Glutamatergic neuron (in vitro differentiated cells): ENCODE results near the gene CDH10. TPM values are rescaled to one million over a fixed set of nuclear protein-coding genes. Genes with fewer than 3 reads are reported as not detected.

Experiments used
- DNase-seq: peaks from one replicate; pipeline ENCODE4 v3.0.0; 2022
- H3K27ac Mint-ChIP-seq: one replicate; pipeline ENCODE4 v1.8.0; 2020; ENCODE audit warnings: mild to moderate bottlenecking, mixed read lengths, inconsistent platforms; ENCODE audit not compliant: unreplicated experiment
- H3K27me3 Mint-ChIP-seq: one replicate; pipeline ENCODE4 v1.8.0; 2020; ENCODE audit warnings: mild to moderate bottlenecking, moderate library complexity, mixed read lengths, inconsistent platforms; ENCODE audit not compliant: unreplicated experiment
- H3K36me3 Mint-ChIP-seq: one replicate; pipeline ENCODE4 v1.8.0; 2020; ENCODE audit warnings: mild to moderate bottlenecking, mixed read lengths, inconsistent platforms; ENCODE audit not compliant: unreplicated experiment
- H3K4me1 Mint-ChIP-seq: one replicate; pipeline ENCODE4 v1.8.0; 2020; ENCODE audit warnings: mild to moderate bottlenecking, low read depth, mixed read lengths, inconsistent platforms; ENCODE audit not compliant: unreplicated experiment
- H3K4me3 Mint-ChIP-seq: one replicate; pipeline ENCODE4 v1.8.0; 2020; ENCODE audit warnings: mild to moderate bottlenecking, mixed read lengths, inconsistent platforms; ENCODE audit not compliant: unreplicated experiment
- H3K9me3 Mint-ChIP-seq: one replicate; pipeline ENCODE4 v1.8.0; 2020; ENCODE audit warnings: mild to moderate bottlenecking, moderate library complexity, mixed read lengths, inconsistent platforms; ENCODE audit not compliant: unreplicated experiment
- total RNA-seq: library from RNA; stranded (reverse); fragmentation: NEBNext Ultra II Directional; extraction: Animal tissue kit (Norgen Biotek cat#: 25700); gene quantifications from one replicate; pipeline ENCODE4 v1.2.1, GENCODE V29; 2021; ENCODE audit not compliant: unreplicated experiment
- TF ChIP-seq, protein P1 (sequence below): fragments of 200-600 bp; sonication (generic); IDR thresholded peaks from one replicate; pipeline ENCODE4 v1.5.0; 2021; ENCODE audit not compliant: partially characterized antibody, unreplicated experiment

The CDH10 gene
- total RNA-seq, 1 donor from 2014 or later, result 3.0 TPM

DNA sequence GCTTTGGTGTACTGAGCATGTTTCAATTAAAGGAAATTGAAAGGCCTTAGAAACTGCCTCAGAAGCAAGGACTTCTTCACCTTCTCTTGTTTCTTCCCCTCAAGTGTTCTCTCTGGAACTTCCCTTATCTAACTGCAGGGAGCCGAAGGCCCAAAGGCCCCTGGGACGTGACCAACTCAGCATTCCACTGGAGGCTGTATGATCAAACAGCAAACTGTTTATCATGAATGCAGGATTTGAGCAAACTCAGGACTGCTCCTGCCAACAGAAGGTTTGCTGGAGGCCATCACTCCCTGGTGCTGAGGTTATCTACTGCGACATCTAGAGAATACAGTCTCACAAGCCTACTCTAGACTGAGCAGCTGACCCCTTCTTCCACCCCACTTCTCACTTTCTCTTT is 4.8 kb upstream of the CDH10 start:
- peaks cover 9% of the 10 kb centered on the region for H3K4me1 Mint-ChIP-seq
- no peak overlapping the region for H3K27ac Mint-ChIP-seq
- H3K36me3 Mint-ChIP-seq, result no peaks in the 10 kb centered on the region
- H3K4me3 Mint-ChIP-seq, result no peak overlapping the region
- H3K9me3 Mint-ChIP-seq, result peaks cover 1% of the 10 kb centered on the region
- no peak for DNase-seq
- TF ChIP-seq, protein P1, sequence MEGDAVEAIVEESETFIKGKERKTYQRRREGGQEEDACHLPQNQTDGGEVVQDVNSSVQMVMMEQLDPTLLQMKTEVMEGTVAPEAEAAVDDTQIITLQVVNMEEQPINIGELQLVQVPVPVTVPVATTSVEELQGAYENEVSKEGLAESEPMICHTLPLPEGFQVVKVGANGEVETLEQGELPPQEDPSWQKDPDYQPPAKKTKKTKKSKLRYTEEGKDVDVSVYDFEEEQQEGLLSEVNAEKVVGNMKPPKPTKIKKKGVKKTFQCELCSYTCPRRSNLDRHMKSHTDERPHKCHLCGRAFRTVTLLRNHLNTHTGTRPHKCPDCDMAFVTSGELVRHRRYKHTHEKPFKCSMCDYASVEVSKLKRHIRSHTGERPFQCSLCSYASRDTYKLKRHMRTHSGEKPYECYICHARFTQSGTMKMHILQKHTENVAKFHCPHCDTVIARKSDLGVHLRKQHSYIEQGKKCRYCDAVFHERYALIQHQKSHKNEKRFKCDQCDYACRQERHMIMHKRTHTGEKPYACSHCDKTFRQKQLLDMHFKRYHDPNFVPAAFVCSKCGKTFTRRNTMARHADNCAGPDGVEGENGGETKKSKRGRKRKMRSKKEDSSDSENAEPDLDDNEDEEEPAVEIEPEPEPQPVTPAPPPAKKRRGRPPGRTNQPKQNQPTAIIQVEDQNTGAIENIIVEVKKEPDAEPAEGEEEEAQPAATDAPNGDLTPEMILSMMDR, result no peak
- no peaks in the 10 kb centered on the region for H3K27me3 Mint-ChIP-seq

DNA sequence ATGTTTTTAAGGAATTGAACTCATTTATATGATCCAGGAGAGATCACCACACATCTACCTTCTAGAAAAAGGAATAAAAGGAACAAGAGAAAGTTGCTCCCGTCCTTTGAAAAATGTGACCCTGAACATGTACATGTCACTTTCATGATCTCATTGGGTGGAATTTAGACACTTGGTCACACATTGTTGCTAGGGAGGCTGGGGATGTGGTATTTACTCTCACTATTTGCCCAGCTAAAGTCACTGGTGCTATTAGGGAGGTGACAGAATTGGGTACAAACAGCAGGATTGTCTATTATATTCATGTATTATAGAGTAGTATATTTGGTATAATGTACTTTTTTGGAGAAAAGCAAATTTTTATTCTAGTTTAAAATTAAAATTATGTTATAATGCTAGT is 2.1 kb upstream of the CDH10 start:
- TF ChIP-seq, protein P1, result no peak
- Mint-ChIP-seq H3K27ac (no peak overlapping the region), H3K9me3 (peaks cover 2% of the 10 kb centered on the region), H3K4me1 (peaks cover 15% of the 10 kb centered on the region), H3K4me3 (no peak overlapping the region), H3K36me3 (no peaks in the 10 kb centered on the region), H3K27me3 (no peaks in the 10 kb centered on the region)
- DNase-seq, result no peak

DNA sequence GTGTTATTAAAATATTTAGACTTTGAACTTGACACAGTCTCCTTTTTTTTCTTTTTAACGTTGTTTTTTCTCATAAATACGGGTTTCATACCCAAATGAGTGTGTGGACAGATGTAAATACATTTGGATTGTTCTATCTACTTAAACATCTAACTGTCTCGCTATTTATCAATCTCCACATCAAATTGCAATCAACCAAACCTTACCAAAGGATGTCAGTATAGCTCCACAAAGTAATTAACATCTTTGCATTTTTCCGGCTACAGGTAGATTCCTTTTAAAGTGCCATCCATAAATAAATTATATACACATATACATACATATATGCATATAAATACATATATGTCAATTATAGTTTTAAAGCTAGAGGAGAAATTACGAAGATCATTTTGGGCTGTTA is 705 bp upstream of the CDH10 start:
- Mint-ChIP-seq H3K9me3 (peaks cover 2% of the 10 kb centered on the region), H3K27me3 (no peaks in the 10 kb centered on the region), H3K36me3 (no peaks in the 10 kb centered on the region), H3K4me1 (peaks cover 15% of the 10 kb centered on the region), H3K4me3 (peak overlapping the region; percentile 61), H3K27ac (no peak overlapping the region)
- no peak for DNase-seq
- TF ChIP-seq, protein P1, result no peak

DNA sequence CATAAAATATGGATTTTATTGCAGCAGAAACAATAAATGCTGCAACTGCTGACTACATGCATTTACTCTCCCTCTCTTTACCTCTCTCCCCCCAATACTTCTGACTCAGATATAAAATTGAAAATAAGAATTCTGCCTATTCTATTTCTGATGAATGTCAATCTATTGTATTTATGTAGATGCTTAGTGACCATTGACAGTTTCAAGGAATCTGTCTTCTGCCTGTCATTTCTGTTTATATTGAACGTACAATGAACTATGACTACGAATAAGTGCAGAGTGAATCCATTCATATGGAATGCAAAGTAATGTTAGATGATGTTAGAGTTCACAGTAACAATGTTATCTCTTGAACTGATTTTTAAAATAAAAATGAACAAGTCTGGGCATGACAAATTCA is 898 bp downstream of the CDH10 start:
- TF ChIP-seq, protein P1, result no peak
- Mint-ChIP-seq H3K27me3 (no peaks in the 10 kb centered on the region), H3K27ac (no peak overlapping the region), H3K36me3 (no peaks in the 10 kb centered on the region), H3K9me3 (peaks cover 2% of the 10 kb centered on the region), H3K4me1 (peaks cover 15% of the 10 kb centered on the region), H3K4me3 (peak overlapping the region; percentile 69)
- DNase-seq, result no peak

DNA sequence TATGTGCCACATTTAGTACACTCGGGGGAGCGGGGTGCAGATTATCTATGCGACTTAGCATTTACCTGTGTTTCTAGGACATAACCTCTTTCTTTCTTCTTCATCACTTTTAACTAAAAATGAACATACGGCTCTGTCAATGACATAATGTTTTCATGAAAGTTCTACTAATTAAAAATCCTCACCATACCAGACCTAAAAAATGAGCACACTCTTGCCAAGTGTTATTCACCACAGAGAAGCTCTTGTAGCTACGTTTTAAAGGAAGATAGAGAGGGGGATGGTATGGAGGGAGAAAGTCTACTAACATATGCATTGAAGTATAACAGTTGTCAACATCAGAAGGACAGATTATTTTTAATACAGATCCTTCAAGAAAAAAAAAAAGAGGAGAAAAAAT is 1.6 kb downstream of the CDH10 start:
- H3K4me1 Mint-ChIP-seq, result peaks cover 15% of the 10 kb centered on the region
- TF ChIP-seq, protein P1, result no peak
- H3K27me3 Mint-ChIP-seq, result no peaks in the 10 kb centered on the region
- H3K9me3 Mint-ChIP-seq, result peaks cover 2% of the 10 kb centered on the region
- no peaks in the 10 kb centered on the region for H3K36me3 Mint-ChIP-seq
- DNase-seq, result no peak
- peak overlapping the region; percentile 36 for H3K4me3 Mint-ChIP-seq
- no peak overlapping the region for H3K27ac Mint-ChIP-seq
